DND-41 (cell line): ENCODE data around the gene TTLL5.

Experiments
- CTCF ChIP-seq: IDR thresholded peaks from 2 replicates; pipeline ENCODE4 v1.5.1; 2012; ENCODE audit warnings: borderline replicate concordance, low read length, moderate library complexity, mild to moderate bottlenecking; ENCODE audit not compliant: poor library complexity, severe bottlenecking; ENCODE audit errors: extremely low read depth
- EZH2 ChIP-seq: IDR thresholded peaks from 3 replicates; pipeline ENCODE4 v1.6.1; 2012; ENCODE audit warnings: borderline replicate concordance, low read depth, mild to moderate bottlenecking, moderate library complexity, low read length, inconsistent platforms; ENCODE audit not compliant: severe bottlenecking

GRCh38 chr14:75952489-75952888, 291.4 kb downstream of the TTLL5 start:
- TF ChIP-seq CTCF (no peak), EZH2 (no peak)
